ENCODE results near the gene TLCD5.

DNA sequence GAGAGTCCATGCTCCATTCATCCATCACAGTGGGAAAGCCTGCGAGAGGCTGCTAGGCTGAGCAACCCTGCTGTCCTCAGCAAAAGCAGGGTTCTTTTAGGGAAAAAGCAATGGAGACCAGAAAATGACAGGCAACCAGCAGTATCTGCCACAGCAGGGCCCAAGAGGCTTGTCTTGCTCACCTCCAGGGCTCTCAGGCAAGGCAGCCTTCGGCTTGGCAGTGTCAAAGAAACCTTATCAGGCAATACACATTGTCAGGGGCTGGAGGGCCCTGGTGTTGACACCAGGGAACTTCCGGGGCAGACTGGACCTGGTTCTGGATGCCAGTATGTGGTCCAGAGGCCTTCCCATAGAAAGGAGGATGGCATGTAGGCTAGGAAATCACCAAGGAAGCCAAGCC is 10.2 kb upstream of the TLCD5 start:
- TF ChIP-seq EZH2 (IDR thresholded peaks at IDR 0.05; ENCODE audit: insufficient read depth, poor library complexity, severe bottlenecking) (no peak), EZH2phosphoT487 (IDR thresholded peaks at IDR 0.05; ENCODE audit: insufficient read depth, low read depth) (no peak)
